NT2/D1 (cell line): Measurements from ENCODE around the gene SEC11C.

Experiments used
- DNase-seq: peaks from one replicate; pipeline ENCODE4 v3.0.0-alpha.2; 2011; ENCODE audit warnings: low read depth, low spot score
- H3K27me3 ChIP-seq: 2 replicates; pipeline ENCODE4 v1.6.0; 2011; ENCODE audit warnings: mild to moderate bottlenecking; ENCODE audit not compliant: insufficient read length, insufficient read depth
- H3K36me3 ChIP-seq: 2 replicates; pipeline ENCODE4 v1.6.1; 2011; ENCODE audit warnings: mild to moderate bottlenecking, low read length, mixed read lengths; ENCODE audit not compliant: insufficient read depth, insufficient read length
- H3K4me1 ChIP-seq: 2 replicates; pipeline ENCODE4 v1.5.1; 2011; ENCODE audit not compliant: insufficient read depth, insufficient read length
- H3K4me3 ChIP-seq: 2 replicates; pipeline ENCODE4 v1.5.1; 2011; ENCODE audit warnings: low read depth; ENCODE audit not compliant: insufficient read length
- H3K9ac ChIP-seq: 2 replicates; pipeline ENCODE4 v1.6.0; 2011; ENCODE audit warnings: low read depth; ENCODE audit not compliant: insufficient read length
- H3K9me3 ChIP-seq: 2 replicates; pipeline ENCODE4 v1.5.1; 2011; ENCODE audit warnings: mild to moderate bottlenecking, low read length; ENCODE audit not compliant: insufficient read depth
- SUZ12 ChIP-seq: IDR thresholded peaks from 2 replicates; pipeline ENCODE4 v1.6.1; 2011; ENCODE audit not compliant: insufficient read length, insufficient read depth; ENCODE audit errors: extremely low read depth
- YY1 ChIP-seq: IDR thresholded peaks from 2 replicates; pipeline ENCODE4 v1.6.1; 2011; ENCODE audit not compliant: insufficient read length, insufficient read depth
- ZNF274 ChIP-seq: IDR thresholded peaks from 2 replicates; pipeline ENCODE4 v1.6.1; 2011; ENCODE audit warnings: mild to moderate bottlenecking, low read depth, low read length

The SEC11C gene

GRCh38 chr18:59172664-59173249 lies 33.1 kb downstream of the SEC11C start:
- Histone ChIP-seq H3K27me3 (no peaks in the 10 kb centered on the region), H3K9ac (no peak overlapping the region), H3K4me1 (no peaks in the 10 kb centered on the region), H3K36me3 (no peaks in the 10 kb centered on the region), H3K9me3 (peaks cover 18% of the 10 kb centered on the region), H3K4me3 (no peak overlapping the region)
- no peak for DNase-seq
- TF ChIP-seq SUZ12: no peak
- TF ChIP-seq ZNF274: no peak
- TF ChIP-seq YY1: no peak

- no peaks in the 10 kb centered on the region for H3K4me1 ChIP-seq
- H3K27me3 ChIP-seq: no peaks in the 10 kb centered on the region
- no peak for TF ChIP-seq ZNF274
- no peak for TF ChIP-seq YY1
- TF ChIP-seq SUZ12: no peak
These were observed 37.8 kb downstream of the SEC11C start for GRCh38 chr18:59177485-59177884.

GRCh38 chr18:59180150-59180845 lies 40.6 kb downstream of the SEC11C start:
- no peaks in the 10 kb centered on the region for H3K27me3 ChIP-seq
- TF ChIP-seq SUZ12: no peak
- TF ChIP-seq YY1: no peak
- no peak for TF ChIP-seq ZNF274
- no peak for DNase-seq
- no peak overlapping the region for H3K9ac ChIP-seq
- H3K4me3 ChIP-seq: no peak overlapping the region
- no peaks in the 10 kb centered on the region for H3K4me1 ChIP-seq
- no peaks in the 10 kb centered on the region for H3K9me3 ChIP-seq
- no peaks in the 10 kb centered on the region for H3K36me3 ChIP-seq

More at GRCh38 chr18:59177485-59177884, 37.8 kb downstream of the SEC11C start:
- H3K4me3 ChIP-seq: no peak overlapping the region
- peaks cover 10% of the 10 kb centered on the region for H3K9me3 ChIP-seq
- DNase-seq: no peak
- no peaks in the 10 kb centered on the region for H3K36me3 ChIP-seq
- H3K9ac ChIP-seq: no peak overlapping the region

- H3K9ac ChIP-seq: no peak overlapping the region
- DNase-seq: no peak
- H3K9me3 ChIP-seq: 0 out of 2 replicates have a peak, but pooled peaks cover under 1% of the 10 kb centered on the region
- no peaks in the 10 kb centered on the region for H3K36me3 ChIP-seq
- H3K4me1 ChIP-seq: no peaks in the 10 kb centered on the region
- TF ChIP-seq SUZ12 (no peak), ZNF274 (no peak)
- H3K27me3 ChIP-seq: no peaks in the 10 kb centered on the region
- no peak overlapping the region for H3K4me3 ChIP-seq
These were observed 43.0 kb downstream of the SEC11C start for GRCh38 chr18:59182673-59183072.

- peaks cover 5% of the 10 kb centered on the region; the same call in 1 of the 2 replicates for H3K9me3 ChIP-seq
- no peaks in the 10 kb centered on the region for H3K4me1 ChIP-seq
- H3K27me3 ChIP-seq: no peaks in the 10 kb centered on the region
- no peak overlapping the region for H3K9ac ChIP-seq
- DNase-seq: no peak
- no peaks in the 10 kb centered on the region for H3K36me3 ChIP-seq
- TF ChIP-seq ZNF274 (no peak), SUZ12 (no peak), YY1 (no peak)
- no peak overlapping the region for H3K4me3 ChIP-seq
These were observed 49.3 kb downstream of the SEC11C start for GRCh38 chr18:59189008-59189407.

- H3K27me3 ChIP-seq: no peaks in the 10 kb centered on the region
These were observed 50.1 kb downstream of the SEC11C start for GRCh38 chr18:59189746-59190145.

GRCh38 chr18:59196161-59196725 lies 56.6 kb downstream of the SEC11C start:
- Histone ChIP-seq H3K36me3 (no peaks in the 10 kb centered on the region), H3K9me3 (no peaks in the 10 kb centered on the region), H3K9ac (no peak overlapping the region), H3K27me3 (no peaks in the 10 kb centered on the region), H3K4me3 (no peak overlapping the region), H3K4me1 (peaks cover 3% of the 10 kb centered on the region)
- TF ChIP-seq SUZ12 (no peak), YY1 (no peak), ZNF274 (no peak)
- DNase-seq: no peak

More at GRCh38 chr18:59189746-59190145, 50.1 kb downstream of the SEC11C start:
- Histone ChIP-seq H3K9ac (no peak overlapping the region), H3K4me3 (no peak overlapping the region), H3K9me3 (peaks cover 5% of the 10 kb centered on the region; the same call in 1 of the 2 replicates), H3K4me1 (no peaks in the 10 kb centered on the region), H3K36me3 (no peaks in the 10 kb centered on the region)
- no peak for TF ChIP-seq YY1
- no peak for TF ChIP-seq ZNF274
- no peak for TF ChIP-seq SUZ12
- DNase-seq: no peak
